Liver (tissue), 9 donors: ENCODE data around the gene DHDDS. TPM values are rescaled to one million over a fixed set of nuclear protein-coding genes. Genes with fewer than 3 reads are reported as not detected.

Source experiments
- DNase-seq: peaks from one replicate; pipeline ENCODE4 v3.0.0-alpha.2; 2017; ENCODE audit warnings: low spot score
- H3K27ac ChIP-seq, 2 donors: one replicate each; pipeline ENCODE4 v1.7.0; 2013; ENCODE audit warnings: inconsistent platforms in 2 of 2, low read length in 2 of 2, control low read depth in 1 of 2, low read depth in 1 of 2, mild to moderate bottlenecking in 1 of 2
- H3K27me3 ChIP-seq, 4 donors: one replicate each; pipeline versions ENCODE4 v1.6.1 to v1.7.0; 2013; ENCODE audit warnings: low read length in 3 of 4, inconsistent platforms in 1 of 4, mild to moderate bottlenecking in 1 of 4, moderate library complexity in 1 of 4; ENCODE audit not compliant: control insufficient read depth in 4 of 4, insufficient read depth in 4 of 4
- H3K36me3 ChIP-seq, 4 donors: one replicate each; pipeline versions ENCODE4 v1.6.1 to v1.7.0; 2013; ENCODE audit warnings: low read length in 3 of 4, mild to moderate bottlenecking in 3 of 4, low read depth in 1 of 4, moderate library complexity in 1 of 4; ENCODE audit not compliant: control insufficient read depth in 4 of 4, insufficient read depth in 3 of 4
- H3K4me1 ChIP-seq, 4 donors: one replicate each; pipeline versions ENCODE4 v1.6.1 to v1.7.0; 2013; ENCODE audit warnings: low read length in 3 of 4, mild to moderate bottlenecking in 3 of 4, moderate library complexity in 1 of 4; ENCODE audit not compliant: control insufficient read depth in 4 of 4, insufficient read depth in 4 of 4
- H3K4me3 ChIP-seq, 3 donors: one replicate each; pipeline versions ENCODE4 v1.6.1 to v1.7.0; 2013; ENCODE audit warnings: low read length in 3 of 3, control low read depth in 1 of 3, low read depth in 1 of 3, mild to moderate bottlenecking in 1 of 3
- H3K9ac ChIP-seq, 2 donors: one replicate each; pipeline ENCODE4 v1.7.0; 2013; ENCODE audit warnings: low read length in 2 of 2, mild to moderate bottlenecking in 2 of 2, moderate library complexity in 2 of 2, control low read depth in 1 of 2, low read depth in 1 of 2
- H3K9me3 ChIP-seq, 4 donors: one replicate each; pipeline versions ENCODE4 v1.6.1 to v1.7.0; 2013; ENCODE audit warnings: low read length in 3 of 4; ENCODE audit not compliant: control insufficient read depth in 4 of 4
- EGR1 ChIP-seq, 2 donors: IDR thresholded peaks; 2 replicates each; pipeline ENCODE4 v1.6.1; 2016 to 2018; ENCODE audit warnings: antibody characterized with exemption in 2 of 2, low read depth in 2 of 2
- FOXA1 ChIP-seq: IDR thresholded peaks from 2 replicates; pipeline ENCODE4 v1.6.1; 2016; ENCODE audit warnings: antibody characterized with exemption
- FOXA2 ChIP-seq: IDR thresholded peaks from 2 replicates; pipeline ENCODE4 v1.6.1; 2016; ENCODE audit warnings: antibody characterized with exemption
- GABPA ChIP-seq, 2 donors: IDR thresholded peaks in 1 of 2; conservative IDR thresholded peaks in 1 of 2; 2 replicates each; pipeline ENCODE4 v1.6.1; 2016; ENCODE audit warnings: antibody characterized with exemption in 2 of 2, mild to moderate bottlenecking in 1 of 2, moderate library complexity in 1 of 2
- HNF4G ChIP-seq: IDR thresholded peaks from 2 replicates; pipeline ENCODE4 v1.6.1; 2016; ENCODE audit warnings: antibody characterized with exemption
- JUND ChIP-seq, 2 donors: IDR thresholded peaks; 2 replicates each; pipeline ENCODE4 v1.6.1; 2016; ENCODE audit warnings: antibody characterized with exemption in 2 of 2
- NR2F2 ChIP-seq: IDR thresholded peaks from 2 replicates; pipeline ENCODE4 v1.6.1; 2016; ENCODE audit warnings: antibody characterized with exemption
- RAD21 ChIP-seq, 2 donors: IDR thresholded peaks; 2 replicates each; pipeline ENCODE4 v1.6.1; 2016; ENCODE audit warnings: antibody characterized with exemption in 2 of 2, mild to moderate bottlenecking in 2 of 2
- RXRA ChIP-seq, 2 donors: IDR thresholded peaks; 2 replicates each; pipeline ENCODE4 v1.6.1; 2017 to 2018; ENCODE audit warnings: antibody characterized with exemption in 2 of 2, mild to moderate bottlenecking in 1 of 2
- SP1 ChIP-seq: IDR thresholded peaks from 2 replicates; pipeline ENCODE4 v1.6.1; 2018; ENCODE audit warnings: antibody characterized with exemption, mild to moderate bottlenecking
- TAF1 ChIP-seq: conservative IDR thresholded peaks from 2 replicates; pipeline ENCODE4 v1.6.1; 2016; ENCODE audit warnings: antibody characterized with exemption, mild to moderate bottlenecking
- YY1 ChIP-seq: IDR thresholded peaks from 2 replicates; pipeline ENCODE4 v1.6.1; 2016; ENCODE audit warnings: antibody characterized with exemption, mild to moderate bottlenecking
- WGBS: extraction: QIAGEN DNeasy Blood & Tissue Kit; methylation state at CpG from one replicate; pipeline ENCODE4 v1.1.7; 2013; 5-methylcytosine and 5-hydroxymethylcytosine counted together
- polyA plus RNA-seq, 2 donors: library from polyadenylated mRNA; stranded (reverse) in 1 of 2; unstranded in 1 of 2; fragments of 200-250 nt in 1 of 2; fragments of >200 nt in 1 of 2; fragmentation: Nextera tagmentation in 1 of 2; extraction: Ambion mirVana in 1 of 2; gene quantifications; one replicate each; pipeline versions ENCODE4 v1.2.1 to v1.2.3, GENCODE V29; 2013 to 2015
- total RNA-seq, 2 donors: library from RNA; depleted of rRNA; stranded (reverse); fragments of >200 nt; gene quantifications; one replicate each; pipeline ENCODE4 v1.2.3, GENCODE V29; 2014
- TF ChIP-seq, protein P1 (sequence below): IDR thresholded peaks from 2 replicates; pipeline ENCODE4 v1.6.1; 2016; ENCODE audit warnings: antibody characterized with exemption
- TF ChIP-seq, protein P2 (sequence below): fragments of 150-350 bp; IDR thresholded peaks from 2 replicates; pipeline ENCODE4 v1.5.1; 2017; ENCODE audit warnings: improper control_type of control experiment, low read depth, low read length; ENCODE audit not compliant: missing input control
- TF ChIP-seq, protein P3 (sequence below): IDR thresholded peaks from 2 replicates; pipeline ENCODE4 v1.6.1; 2016; ENCODE audit warnings: antibody characterized with exemption, mild to moderate bottlenecking
- TF ChIP-seq, protein P4 (sequence below): IDR thresholded peaks from 2 replicates; pipeline ENCODE4 v1.6.1; 2016; ENCODE audit warnings: antibody characterized with exemption
- donor health status: healthy.
- donor health status: healthy.
- donor health status: healthy.
- donor health status: healthy.
- donor health status: healthy.

DHDDS gene
- total and polyA plus RNA-seq, 4 donors, result 10.6 to 21.7 (median 16.6) TPM

DNA sequence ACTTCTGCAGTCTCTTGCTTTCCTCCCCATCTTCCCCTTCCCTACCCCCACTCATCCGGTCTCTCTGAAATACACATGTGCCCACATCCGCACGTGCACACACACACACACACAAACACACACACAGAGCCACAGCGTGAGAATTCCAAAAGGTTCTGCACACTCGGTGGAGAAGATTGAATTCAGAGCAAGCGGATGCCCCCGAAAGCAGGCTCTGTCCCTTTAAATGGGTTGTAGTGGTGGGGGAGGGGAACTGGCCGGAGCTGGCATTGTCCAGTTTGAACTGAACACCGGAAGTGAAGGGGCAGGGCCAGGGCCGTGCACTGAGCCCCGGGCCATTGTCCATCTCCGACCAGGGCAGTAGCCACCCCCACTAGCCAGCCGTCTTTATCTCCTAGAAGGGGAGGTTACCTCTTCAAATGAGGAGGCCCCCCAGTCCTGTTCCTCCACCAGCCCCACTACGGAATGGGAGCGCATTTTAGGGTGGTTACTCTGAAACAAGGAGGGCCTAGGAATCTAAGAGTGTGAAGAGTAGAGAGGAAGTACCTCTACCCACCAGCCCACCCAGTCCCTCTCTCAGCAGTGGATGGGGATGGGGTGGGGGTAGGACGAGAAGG, 22.8 kb upstream of the DHDDS start:
- H3K9me3 ChIP-seq, result no peaks in the 10 kb centered on the region
- no peak for TF ChIP-seq HNF4G
- TF ChIP-seq TAF1, result no peak
- TF ChIP-seq YY1, result no peak
- TF ChIP-seq, protein P1, sequence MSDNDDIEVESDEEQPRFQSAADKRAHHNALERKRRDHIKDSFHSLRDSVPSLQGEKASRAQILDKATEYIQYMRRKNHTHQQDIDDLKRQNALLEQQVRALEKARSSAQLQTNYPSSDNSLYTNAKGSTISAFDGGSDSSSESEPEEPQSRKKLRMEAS, result no peak
- TF ChIP-seq NR2F2, result no peak
- TF ChIP-seq FOXA1, result no peak
- TF ChIP-seq RAD21 (IDR thresholded peaks at IDR 0.05), result no peak
- TF ChIP-seq, protein P2, sequence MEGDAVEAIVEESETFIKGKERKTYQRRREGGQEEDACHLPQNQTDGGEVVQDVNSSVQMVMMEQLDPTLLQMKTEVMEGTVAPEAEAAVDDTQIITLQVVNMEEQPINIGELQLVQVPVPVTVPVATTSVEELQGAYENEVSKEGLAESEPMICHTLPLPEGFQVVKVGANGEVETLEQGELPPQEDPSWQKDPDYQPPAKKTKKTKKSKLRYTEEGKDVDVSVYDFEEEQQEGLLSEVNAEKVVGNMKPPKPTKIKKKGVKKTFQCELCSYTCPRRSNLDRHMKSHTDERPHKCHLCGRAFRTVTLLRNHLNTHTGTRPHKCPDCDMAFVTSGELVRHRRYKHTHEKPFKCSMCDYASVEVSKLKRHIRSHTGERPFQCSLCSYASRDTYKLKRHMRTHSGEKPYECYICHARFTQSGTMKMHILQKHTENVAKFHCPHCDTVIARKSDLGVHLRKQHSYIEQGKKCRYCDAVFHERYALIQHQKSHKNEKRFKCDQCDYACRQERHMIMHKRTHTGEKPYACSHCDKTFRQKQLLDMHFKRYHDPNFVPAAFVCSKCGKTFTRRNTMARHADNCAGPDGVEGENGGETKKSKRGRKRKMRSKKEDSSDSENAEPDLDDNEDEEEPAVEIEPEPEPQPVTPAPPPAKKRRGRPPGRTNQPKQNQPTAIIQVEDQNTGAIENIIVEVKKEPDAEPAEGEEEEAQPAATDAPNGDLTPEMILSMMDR, result no peak
- no peak for TF ChIP-seq JUND (IDR thresholded peaks at IDR 0.05)
- TF ChIP-seq, protein P3, sequence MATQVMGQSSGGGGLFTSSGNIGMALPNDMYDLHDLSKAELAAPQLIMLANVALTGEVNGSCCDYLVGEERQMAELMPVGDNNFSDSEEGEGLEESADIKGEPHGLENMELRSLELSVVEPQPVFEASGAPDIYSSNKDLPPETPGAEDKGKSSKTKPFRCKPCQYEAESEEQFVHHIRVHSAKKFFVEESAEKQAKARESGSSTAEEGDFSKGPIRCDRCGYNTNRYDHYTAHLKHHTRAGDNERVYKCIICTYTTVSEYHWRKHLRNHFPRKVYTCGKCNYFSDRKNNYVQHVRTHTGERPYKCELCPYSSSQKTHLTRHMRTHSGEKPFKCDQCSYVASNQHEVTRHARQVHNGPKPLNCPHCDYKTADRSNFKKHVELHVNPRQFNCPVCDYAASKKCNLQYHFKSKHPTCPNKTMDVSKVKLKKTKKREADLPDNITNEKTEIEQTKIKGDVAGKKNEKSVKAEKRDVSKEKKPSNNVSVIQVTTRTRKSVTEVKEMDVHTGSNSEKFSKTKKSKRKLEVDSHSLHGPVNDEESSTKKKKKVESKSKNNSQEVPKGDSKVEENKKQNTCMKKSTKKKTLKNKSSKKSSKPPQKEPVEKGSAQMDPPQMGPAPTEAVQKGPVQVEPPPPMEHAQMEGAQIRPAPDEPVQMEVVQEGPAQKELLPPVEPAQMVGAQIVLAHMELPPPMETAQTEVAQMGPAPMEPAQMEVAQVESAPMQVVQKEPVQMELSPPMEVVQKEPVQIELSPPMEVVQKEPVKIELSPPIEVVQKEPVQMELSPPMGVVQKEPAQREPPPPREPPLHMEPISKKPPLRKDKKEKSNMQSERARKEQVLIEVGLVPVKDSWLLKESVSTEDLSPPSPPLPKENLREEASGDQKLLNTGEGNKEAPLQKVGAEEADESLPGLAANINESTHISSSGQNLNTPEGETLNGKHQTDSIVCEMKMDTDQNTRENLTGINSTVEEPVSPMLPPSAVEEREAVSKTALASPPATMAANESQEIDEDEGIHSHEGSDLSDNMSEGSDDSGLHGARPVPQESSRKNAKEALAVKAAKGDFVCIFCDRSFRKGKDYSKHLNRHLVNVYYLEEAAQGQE, result no peak
- H3K27me3 ChIP-seq, result peaks cover 3 to 16% (median 10%) of the 10 kb centered on the region in 4 donors

DNA sequence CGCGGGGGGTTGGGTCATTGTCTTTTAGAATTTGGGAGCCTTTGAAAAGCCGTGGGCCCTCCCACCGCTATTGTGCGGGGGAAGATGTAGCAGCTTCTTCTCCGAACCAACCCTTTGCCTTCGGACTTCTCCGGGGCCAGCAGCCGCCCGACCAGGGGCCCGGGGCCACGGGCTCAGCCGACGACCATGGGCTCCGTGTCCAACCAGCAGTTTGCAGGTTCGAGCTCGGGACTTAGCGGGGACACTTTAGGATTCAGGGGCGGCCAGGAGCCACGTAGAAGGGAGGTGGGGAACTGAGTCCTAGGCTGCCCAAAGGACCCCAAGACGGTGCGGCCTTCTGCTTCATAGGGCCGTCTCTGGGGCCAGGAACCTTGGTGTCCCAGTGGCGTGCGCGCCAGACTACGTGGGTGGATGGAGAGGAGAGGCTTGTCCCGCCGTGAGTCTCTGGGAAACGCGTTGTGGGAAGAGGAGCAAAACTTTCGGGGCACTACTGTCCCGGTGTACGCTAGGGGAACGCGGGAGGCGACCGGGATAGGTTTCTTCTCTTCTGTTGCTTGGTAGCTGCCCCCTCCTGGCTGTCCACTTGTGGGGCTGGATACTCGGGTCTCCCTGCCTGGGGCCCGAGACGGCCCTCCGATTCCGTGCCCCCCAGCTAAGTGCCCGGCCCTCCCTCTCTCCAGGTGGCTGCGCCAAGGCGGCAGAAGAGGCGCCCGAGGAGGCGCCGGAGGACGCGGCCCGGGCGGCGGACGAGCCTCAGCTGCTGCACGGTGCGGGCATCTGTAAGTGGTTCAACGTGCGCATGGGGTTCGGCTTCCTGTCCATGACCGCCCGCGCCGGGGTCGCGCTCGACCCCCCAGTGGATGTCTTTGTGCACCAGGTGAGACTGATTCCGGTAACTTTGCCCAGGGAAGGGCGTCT, 21.2 kb upstream of the DHDDS start, which contains the start of gene LIN28A:
Gene LIN28A (plus strand): TSS at position 112 of the 918 bp plus-strand sequence. CDS start 75 bp downstream, at position 187.
- 4% methylated on average over 70 of the region's 70 CpGs for WGBS
- Histone ChIP-seq H3K4me3 (no peak within 1 kb of the TSS), H3K9me3 (no peaks in the 10 kb centered on the region), H3K4me1 (peaks cover 0 to 5% (median 0%) of the 10 kb centered on the region in 4 donors), H3K9ac (no peak within 1 kb of the TSS), H3K27me3 (peaks cover 3 to 16% (median 10%) of the 10 kb centered on the region in 4 donors), H3K27ac (no peak within 1 kb of the TSS), H3K36me3 (no peaks in the 10 kb centered on the region)
- no peak for DNase-seq
- no peak for TF ChIP-seq RXRA (IDR thresholded peaks at IDR 0.05)
- TF ChIP-seq JUND (IDR thresholded peaks at IDR 0.05), result no peak
- TF ChIP-seq, protein P2, result no peak
- TF ChIP-seq, protein P4, sequence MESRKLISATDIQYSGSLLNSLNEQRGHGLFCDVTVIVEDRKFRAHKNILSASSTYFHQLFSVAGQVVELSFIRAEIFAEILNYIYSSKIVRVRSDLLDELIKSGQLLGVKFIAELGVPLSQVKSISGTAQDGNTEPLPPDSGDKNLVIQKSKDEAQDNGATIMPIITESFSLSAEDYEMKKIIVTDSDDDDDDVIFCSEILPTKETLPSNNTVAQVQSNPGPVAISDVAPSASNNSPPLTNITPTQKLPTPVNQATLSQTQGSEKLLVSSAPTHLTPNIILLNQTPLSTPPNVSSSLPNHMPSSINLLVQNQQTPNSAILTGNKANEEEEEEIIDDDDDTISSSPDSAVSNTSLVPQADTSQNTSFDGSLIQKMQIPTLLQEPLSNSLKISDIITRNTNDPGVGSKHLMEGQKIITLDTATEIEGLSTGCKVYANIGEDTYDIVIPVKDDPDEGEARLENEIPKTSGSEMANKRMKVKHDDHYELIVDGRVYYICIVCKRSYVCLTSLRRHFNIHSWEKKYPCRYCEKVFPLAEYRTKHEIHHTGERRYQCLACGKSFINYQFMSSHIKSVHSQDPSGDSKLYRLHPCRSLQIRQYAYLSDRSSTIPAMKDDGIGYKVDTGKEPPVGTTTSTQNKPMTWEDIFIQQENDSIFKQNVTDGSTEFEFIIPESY, result no peak
- TF ChIP-seq SP1, result no peak
- no peak for TF ChIP-seq EGR1 (IDR thresholded peaks at IDR 0.05; ENCODE audit: low read depth in 2 of 2)
- no peak for TF ChIP-seq FOXA2
- TF ChIP-seq RAD21 (IDR thresholded peaks at IDR 0.05), result no peak
- no peak for TF ChIP-seq HNF4G
- no peak for TF ChIP-seq TAF1
- no peak for TF ChIP-seq FOXA1
- no peak for TF ChIP-seq GABPA (IDR thresholded peaks at IDR 0.05 in 1 of 2, conservative IDR thresholded peaks at IDR 0.05 in 1 of 2)

More for the DNA sequence above, 22.8 kb upstream of the DHDDS start:
- no peak overlapping the region for H3K9ac ChIP-seq
- DNase-seq, result no peak
- no peak overlapping the region for H3K4me3 ChIP-seq
- no peaks in the 10 kb centered on the region for H3K36me3 ChIP-seq
- no peak overlapping the region for H3K27ac ChIP-seq
- H3K4me1 ChIP-seq, result peaks cover 0 to 5% (median 0%) of the 10 kb centered on the region in 4 donors
- 5% methylated on average over 16 of the region's 16 CpGs for WGBS
